GM21381 (cell line): ENCODE results near the gene DPEP1.
"Not testable (repeated sequence)": the region's sequence is repeated elsewhere in the genome, so short reads cannot be mapped to it uniquely, and the experiment has no call there.

ENCODE experiments used
- ATAC-seq: cut with Tn5 transposase; IDR thresholded peaks from one replicate; pipeline ENCODE4 v1.9.1; 2021; ENCODE audit warnings: mild to moderate bottlenecking, moderate library complexity; ENCODE audit not compliant: unreplicated experiment

DPEP1 gene

DNA sequence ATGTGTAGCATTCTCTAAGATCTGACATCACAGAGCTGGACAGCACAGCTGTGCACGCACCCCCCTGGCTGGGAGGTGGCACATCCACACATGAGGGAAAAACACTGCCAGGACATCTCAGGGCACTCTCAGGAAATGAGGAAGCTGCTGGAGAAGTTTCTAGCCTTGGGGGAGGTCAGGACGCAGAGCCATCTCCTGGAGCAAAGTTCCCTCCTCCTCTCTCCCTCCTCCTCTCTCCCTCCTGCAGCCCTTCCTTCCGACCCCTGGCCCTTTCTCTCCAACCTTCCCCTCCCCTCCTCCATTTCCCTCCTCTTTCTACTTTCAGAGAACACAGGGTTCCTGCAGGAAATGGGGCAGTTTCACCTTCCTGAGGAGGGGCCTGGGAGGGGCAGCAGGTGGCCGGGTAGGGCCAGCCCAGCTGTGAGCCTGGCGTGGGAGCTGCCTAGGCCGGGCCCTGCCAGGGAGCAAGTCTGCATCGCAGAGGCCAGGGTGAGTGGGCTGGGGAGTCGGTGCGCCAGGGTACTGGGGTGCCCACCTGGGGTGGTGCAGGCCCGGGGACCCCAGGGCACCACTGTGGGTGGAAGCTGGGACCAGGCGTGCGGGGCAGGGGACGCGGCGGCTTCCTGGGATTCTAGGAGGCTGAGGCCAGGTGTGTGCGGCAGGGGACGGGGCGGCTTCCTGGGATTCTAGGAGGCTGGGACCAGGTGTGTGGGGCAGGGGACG, at the start of gene DPEP1:
Gene DPEP1, plus strand, starts transcription at position 412 of the 723 bp plus-strand sequence. CDS start 16,769 bp downstream, outside the sequence.
- no peak for ATAC-seq

DNA sequence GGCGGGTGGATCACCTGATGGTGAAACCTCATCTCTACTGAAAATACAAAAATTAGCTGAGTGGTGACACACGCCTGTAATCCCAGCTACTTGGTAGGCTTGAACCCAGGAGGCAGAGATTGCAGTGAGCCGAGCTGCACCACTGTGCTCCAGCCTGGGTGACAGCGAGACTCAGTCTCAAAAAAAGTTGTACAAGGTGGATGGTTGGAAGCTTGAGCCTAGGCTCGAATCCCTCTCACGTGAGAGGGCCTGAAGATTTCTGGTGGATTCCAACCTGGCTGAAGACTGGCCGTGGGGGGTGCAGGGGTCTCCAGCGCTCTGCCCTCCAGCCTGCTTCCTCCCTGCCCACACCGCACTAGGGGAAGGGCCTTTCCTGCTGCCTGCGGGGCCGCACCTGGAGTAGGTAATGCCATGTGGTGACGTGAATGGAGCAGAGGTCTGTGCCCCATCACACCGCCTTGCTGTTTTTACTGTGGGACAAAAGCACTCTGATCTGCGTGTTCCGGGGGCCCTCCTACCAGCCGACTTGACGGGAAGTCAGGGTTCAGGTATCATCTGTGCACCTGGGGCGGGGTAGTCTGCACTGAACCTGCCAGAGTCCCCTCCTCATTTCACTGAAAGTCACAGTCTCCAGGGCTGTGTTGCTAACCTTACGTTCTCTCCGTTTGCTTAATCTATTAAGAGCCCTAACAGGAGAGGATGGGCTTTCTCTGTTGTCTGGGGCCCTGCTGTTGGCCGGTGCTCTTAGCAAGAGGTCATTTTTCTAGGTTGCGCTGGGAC, 48.8 kb upstream of the DPEP1 start:
- ATAC-seq, result no peak

DNA sequence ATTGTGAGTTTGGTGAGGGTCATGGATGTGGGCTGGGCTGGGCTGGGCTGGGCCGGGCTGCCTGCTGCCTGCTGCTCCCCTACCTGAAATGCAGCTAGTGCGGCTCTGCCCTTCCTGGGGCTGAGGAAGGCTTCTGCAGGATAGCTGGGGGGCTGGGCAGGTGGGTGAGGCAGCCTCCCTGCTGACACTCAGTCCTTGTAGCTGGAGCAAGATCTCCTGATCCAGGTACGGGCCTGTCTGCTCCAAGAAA, 48.3 kb upstream of the DPEP1 start:
- ATAC-seq, result no peak

DNA sequence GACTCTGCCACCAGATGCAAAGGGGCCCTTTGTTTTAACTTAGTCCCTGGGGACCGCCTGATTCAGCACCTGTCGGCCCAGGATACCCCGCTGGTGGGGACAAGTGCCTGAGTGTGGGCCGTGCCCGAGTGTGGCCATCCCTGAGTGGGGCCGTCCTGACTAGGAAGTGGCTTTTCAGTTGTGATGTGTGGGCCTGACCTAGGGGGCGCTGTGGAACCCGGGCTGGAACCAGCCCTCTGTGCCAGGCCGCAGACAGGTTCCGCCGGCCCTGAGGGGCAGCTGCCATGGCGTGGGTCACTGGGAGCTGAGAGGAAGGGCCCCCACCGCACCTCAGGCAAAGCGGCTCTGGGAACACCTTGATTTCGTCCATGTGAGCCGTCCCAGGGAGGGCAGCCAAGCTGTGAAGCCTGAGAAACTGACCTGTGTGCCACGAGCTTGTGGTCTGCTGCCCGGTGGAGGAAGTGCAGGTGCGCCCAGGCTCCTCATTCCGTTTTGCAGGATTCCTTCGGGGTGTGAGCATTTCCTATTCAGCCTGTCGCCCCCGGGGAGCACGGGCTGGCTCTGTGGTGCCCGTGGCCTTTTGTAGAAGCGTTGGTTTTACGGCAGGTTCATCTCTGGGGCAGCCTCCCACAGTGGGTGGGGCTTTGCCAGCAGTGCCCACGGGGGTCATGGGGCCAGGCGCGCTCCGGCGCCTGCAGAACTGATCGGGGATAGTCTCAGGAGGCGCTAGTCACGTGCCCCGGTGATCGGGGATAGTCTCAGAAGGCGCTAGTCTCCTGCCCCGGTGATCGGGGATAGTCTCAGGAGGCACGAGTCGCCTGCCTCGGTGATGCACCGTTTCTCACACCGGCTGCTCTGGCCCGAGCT, 47.7 kb upstream of the DPEP1 start:
- ATAC-seq, result no peak

DNA sequence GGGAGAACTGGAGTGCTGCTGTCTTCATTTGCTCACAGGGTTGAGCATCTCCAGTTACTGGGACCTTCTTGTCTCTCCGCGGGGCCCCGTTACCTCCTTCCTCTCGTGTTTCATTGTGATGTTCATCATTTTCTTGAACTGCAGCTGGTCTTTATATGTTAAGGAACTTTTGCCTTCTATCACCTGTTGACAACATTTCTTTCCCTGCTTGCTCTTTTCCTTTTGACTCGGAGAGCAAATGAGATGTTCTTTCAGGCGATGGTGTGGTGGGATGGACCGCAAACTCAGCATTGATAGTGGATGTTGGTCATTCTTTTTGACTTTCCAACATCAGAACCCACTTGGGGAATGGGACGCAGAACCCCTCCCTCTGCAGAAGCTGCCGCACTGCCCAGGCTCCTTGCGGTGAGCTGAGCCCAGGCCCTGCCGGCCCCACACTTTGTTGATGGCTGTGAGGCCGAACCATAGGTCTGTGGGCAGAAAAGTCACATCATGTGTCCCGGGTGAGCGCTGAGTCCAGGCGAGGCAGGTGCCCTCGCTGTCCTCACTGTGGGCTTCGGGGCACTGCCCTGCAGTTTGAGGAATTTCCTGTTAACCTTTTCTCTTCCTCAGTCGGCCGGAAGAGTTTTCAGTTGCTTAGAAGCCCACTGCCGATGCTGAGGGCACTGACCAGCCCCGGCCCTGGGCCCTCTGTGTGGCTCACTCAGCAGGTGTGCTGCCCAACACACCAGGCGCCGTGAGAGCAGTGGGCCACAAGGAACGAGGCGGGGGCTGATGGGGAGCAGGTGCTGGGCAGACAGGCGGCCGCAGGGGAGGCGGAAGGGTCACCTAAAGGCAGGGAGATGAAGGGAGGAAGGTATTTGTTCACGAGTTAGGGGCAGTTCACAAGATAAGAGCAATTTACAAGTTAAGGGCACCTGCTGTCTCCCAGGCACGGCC, 45.5 kb upstream of the DPEP1 start:
- no peak for ATAC-seq

GRCh38 chr16:89569506-89570341, 43.7 kb upstream of the DPEP1 start:
- ATAC-seq, result no peak

DNA sequence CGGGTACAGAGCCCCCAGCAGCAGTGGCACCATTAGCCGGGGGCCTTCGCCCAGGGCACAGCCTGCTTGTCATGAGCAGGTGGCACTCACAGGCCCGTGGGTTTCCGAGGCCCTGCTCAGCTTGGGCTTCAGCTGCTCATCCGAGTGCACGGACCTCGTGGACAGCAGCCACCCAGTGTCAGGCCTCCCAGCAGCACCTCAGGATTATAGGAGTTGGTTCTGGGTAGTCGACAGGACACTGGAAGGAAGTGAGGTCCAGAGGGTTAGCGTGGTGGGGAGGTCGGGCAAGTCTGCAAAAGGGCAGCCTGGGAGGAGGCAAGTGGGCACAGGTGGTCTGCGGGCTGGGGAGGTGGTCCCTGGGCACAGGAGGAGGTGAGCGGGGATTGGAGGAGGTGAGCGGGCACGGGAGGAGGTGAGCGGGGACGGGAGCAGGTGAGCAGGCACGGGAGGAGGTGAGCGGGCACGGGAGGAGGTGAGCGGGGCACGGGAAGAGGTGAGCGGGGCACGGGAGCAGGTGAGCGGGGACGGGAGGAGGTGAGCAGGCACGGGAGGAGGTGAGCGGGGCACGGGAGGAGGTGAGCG, 43.0 kb upstream of the DPEP1 start:
- no peak for ATAC-seq

DNA sequence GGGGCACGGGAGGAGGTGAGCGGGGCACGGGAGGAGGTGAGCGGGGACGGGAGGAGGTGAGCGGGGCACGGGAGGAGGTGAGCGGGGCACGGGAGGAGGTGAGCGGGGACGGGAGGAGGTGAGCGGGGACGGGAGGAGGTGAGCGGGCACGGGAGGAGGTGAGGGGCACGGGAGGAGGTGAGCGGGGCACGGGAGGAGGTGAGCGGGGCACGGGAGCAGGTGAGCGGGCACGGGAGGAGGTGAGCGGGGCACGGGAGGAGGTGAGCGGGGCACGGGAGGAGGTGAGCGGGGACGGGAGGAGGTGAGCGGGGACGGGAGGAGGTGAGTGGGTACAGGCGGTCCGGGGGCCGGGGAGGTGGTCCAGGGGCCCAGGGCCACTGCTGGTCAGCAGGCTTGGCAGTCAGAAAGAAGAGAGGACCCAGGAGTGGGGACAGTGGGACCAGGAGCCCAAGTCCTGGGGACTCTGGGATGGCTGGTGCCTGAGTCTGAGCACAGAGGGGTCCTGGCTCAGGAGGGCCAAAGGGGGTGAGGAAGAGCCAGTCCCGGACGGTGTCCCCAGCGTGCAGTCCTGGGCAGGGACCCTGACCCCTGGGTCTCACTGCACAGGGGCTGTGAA, 42.4 kb upstream of the DPEP1 start:
- not testable (repeated sequence) for ATAC-seq

DNA sequence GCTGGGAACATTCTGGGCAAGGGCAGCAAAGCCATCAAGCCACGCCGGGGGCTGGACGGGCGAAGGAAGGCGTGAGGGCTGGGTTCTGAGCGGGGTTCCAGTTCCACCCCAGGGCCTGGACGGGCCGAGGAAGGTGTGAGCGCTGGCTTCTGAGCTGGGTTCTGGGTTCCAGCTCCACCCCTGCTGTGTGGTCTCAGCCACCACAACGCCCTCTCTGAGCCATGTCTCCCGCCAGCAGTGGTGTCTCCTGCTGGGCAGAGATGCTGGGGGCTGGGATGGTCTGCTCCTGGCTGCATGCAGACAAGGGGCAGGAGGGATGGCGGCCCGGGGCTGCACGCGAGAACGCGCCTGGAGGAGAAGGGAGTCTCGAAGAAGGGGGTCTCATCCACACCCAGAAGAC, 41.8 kb upstream of the DPEP1 start:
- ATAC-seq, result no peak

DNA sequence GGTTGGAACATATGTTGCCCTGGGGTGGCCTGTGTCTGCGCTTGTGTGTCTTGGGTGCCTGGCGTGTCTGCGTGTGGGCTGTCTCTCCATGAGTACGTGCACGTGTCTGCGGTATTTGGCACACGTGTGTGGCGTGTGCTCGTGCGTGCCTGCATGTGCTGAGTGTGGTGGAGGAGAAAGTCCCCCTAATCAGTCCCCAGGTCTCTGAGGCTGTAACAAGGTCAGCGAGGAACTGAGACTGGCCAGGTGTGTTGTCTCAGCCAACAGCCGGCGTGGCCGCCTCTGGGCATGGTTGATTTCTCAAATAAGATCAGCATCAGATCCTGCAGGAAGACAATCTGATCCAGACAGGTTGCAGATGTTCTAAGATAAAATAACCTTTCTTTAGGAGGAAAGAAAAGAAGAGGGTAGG, 41.4 kb upstream of the DPEP1 start:
- ATAC-seq, result no peak

DNA sequence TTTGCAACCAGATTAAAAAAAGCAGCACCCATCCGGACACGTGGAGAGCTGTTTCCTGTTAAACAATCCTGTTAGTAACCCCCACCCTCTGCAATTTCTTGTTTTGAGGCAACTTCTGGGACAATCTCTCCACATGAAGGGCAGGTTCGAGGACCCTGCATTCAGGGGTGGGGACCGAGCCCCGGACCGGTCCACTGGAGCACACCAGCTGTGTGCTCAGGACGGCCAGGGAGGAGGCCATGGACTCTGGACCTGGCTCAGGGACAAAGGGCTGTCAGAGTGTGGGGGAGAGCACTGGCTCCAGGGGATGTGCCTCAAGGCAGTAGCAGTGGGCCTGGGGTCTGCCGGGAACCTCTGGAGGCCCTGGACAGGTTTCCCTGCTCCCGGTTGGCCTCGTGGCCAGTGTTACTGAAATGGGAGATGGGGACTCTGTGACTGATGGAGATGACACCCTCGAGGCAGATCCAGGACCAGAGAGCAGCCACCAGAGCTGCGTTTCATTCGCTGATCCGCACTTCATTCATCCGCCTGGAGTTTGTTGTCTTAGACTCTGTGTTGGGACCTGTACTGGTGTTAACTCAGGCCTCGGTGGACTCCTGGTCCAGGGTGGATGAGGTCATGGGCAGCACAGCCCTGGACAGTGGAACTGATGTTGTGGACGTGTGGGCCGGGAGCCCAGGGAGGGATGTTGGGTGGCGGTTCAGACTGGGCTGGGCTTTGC, 40.8 kb upstream of the DPEP1 start:
- ATAC-seq, result no peak

GRCh38 chr16:89573826-89574680, 39.4 kb upstream of the DPEP1 start:
- ATAC-seq, result no peak

GRCh38 chr16:89574681-89575246, 38.7 kb upstream of the DPEP1 start:
- no peak for ATAC-seq

DNA sequence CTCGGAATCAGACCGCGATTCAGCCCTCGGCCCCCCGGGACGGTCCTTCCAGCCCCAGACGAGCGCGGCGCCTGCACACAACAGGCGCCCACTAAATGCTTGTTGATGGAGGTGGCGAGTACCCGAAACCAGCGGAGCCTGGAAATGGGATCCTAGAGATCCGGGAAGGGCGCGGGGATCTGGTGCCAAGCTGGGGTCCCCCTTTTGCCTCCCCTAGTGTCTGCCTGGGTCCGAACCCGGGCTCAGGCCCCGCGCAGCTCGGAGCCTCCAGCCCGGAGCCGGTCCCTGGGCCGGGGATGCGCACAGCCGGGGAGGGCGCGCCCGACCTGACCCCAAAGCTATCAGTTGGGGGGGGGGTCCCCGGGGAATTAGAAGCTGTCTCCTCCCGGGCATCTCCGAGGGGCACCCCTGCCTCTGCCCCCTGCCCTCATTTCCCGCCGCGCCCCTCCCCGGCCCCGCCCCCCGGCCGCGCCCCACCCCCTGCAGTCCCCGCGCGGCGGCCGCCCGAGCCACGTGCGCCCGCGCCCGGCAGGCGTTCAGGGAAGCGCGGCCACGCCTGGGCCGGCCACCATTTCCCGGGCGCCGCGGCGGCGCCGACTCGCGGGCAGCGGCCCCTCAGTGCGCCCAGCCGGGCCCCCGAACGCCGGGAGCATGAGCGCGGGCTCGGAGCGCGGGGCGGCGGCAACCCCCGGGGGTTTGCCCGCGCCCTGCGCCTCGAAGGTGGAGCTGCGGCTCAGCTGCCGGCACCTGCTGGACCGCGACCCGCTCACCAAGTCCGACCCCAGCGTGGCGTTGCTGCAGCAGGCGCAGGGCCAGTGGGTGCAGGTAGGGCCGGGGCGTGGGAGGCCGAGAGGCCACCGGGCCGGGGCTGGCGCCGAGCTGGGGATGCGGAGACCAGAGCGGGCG, 37.9 kb upstream of the DPEP1 start, which contains the start of gene CPNE7:
Gene CPNE7, plus strand, starts transcription at position 512 of the 906 bp plus-strand sequence. Its CDS starts 140 bp downstream, at position 652.
- ATAC-seq, result no peak

- no peak for ATAC-seq
Measured at GRCh38 chr16:89576153-89577054, 37.0 kb upstream of the DPEP1 start.
